Panc1 (cell line): ENCODE data around the gene GALNT18. TPM values are rescaled to one million over a fixed set of nuclear protein-coding genes. Genes with fewer than 3 reads are reported as not detected.

ENCODE experiments used
- ATAC-seq: fragments of 200-7000 bp; cut with Tn5 transposase; 2 replicates; pipeline ENCODE4 v1.9.1; 2020; ENCODE audit warnings: mild to moderate bottlenecking, moderate library complexity
- BruUV-seq: library from RNA; stranded (reverse); fragments of 400-500 nt; replicated peaks from 2 replicates; lab custom pipeline; 2021; lab: Mats Ljungman, UMichigan
- CTCF ChIA-PET: fragments of 300-600 bp; sonication (Branson Sonifier 250); formaldehyde crosslinking; loops from one replicate; lab custom pipeline; 2022; ENCODE audit warnings: antibody characterized with exemption; lab: Charles Lee
- POLR2A ChIA-PET: fragments of 300-600 bp; sonication (Branson Sonifier 250); formaldehyde crosslinking; loops from one replicate; lab custom pipeline; 2022; ENCODE audit warnings: antibody characterized with exemption; lab: Charles Lee
- DNase-seq: peaks from one replicate; pipeline ENCODE4 v3.0.0-alpha.2; 2010; ENCODE audit warnings: low read depth, low spot score
- H3K27ac ChIP-seq: 2 replicates; pipeline ENCODE4 v1.5.1; 2011; ENCODE audit warnings: mild to moderate bottlenecking, low read length, inconsistent platforms
- H3K27me3 ChIP-seq: fragments of 200-500 bp; sonication (Bioruptor generic); 2 replicates; pipeline ENCODE4 v1.6.0; 2014; ENCODE audit warnings: low read length, inconsistent platforms; ENCODE audit not compliant: control insufficient read depth, insufficient read depth
- H3K36me3 ChIP-seq: fragments of 200-500 bp; sonication (Bioruptor generic); 2 replicates; pipeline ENCODE4 v1.5.1; 2014; ENCODE audit warnings: inconsistent platforms, mild to moderate bottlenecking, low read length, moderate library complexity; ENCODE audit not compliant: control insufficient read depth, insufficient read depth
- H3K4me1 ChIP-seq: 2 replicates; pipeline ENCODE4 v1.5.1; 2011; ENCODE audit warnings: inconsistent platforms, mild to moderate bottlenecking, low read length, moderate library complexity; ENCODE audit not compliant: control insufficient read depth, insufficient read depth
- H3K4me3 ChIP-seq, 2 experiments: 2 replicates each; pipeline ENCODE4 v1.5.1; 2011 to 2012; ENCODE audit warnings: low read depth in 2 of 2, low read length in 2 of 2, mild to moderate bottlenecking in 2 of 2, inconsistent platforms in 1 of 2, moderate library complexity in 1 of 2
- H3K9me3 ChIP-seq: fragments of 200-500 bp; sonication (Bioruptor generic); 2 replicates; pipeline ENCODE4 v1.5.1; 2014; ENCODE audit warnings: low read depth, mild to moderate bottlenecking, inconsistent platforms, low read length, moderate library complexity; ENCODE audit not compliant: control insufficient read depth, insufficient read depth
- POLR2AphosphoS5 ChIP-seq: IDR thresholded peaks from 2 replicates; pipeline ENCODE4 v1.6.1; 2012; ENCODE audit warnings: mild to moderate bottlenecking, low read depth, low read length, moderate library complexity
- SIN3A ChIP-seq: IDR thresholded peaks from 2 replicates; pipeline ENCODE4 v1.6.1; 2012; ENCODE audit warnings: low read depth, mild to moderate bottlenecking, low read length, moderate library complexity, borderline replicate concordance; ENCODE audit not compliant: insufficient read depth
- TCF7L2 ChIP-seq: IDR thresholded peaks from 2 replicates; pipeline ENCODE4 v1.6.1; 2011; ENCODE audit warnings: mild to moderate bottlenecking, low read depth, low read length, inconsistent platforms
- in situ Hi-C: cut with HindIII; loops from 2 replicates; pipeline ENCODE4 v1.10.0; 2016; ENCODE audit warnings: low sequenced_read_pairs, low pct_unique_long_range_greater_than_20kb
- intact Hi-C: fragments of 100-400 bp; cut with micrococcal nuclease; formaldehyde crosslinking; loops from one replicate; pipeline ENCODE4 v1.10.0; 2022; ENCODE audit not compliant: unreplicated experiment
- total RNA-seq: library from RNA; stranded (reverse); gene quantifications from one replicate; pipeline ENCODE4 v1.2.1, GENCODE V29; 2021; ENCODE audit not compliant: unreplicated experiment
- TF ChIP-seq, protein P1 (sequence below), 2 experiments: IDR thresholded peaks; 2 replicates each; pipeline ENCODE4 v1.6.1; 2011 to 2012; ENCODE audit warnings: low read depth in 2 of 2, control low read depth in 1 of 2, low read length in 1 of 2, mild to moderate bottlenecking in 1 of 2, moderate library complexity in 1 of 2; ENCODE audit not compliant: insufficient read depth in 1 of 2
- TF ChIP-seq, protein P2 (sequence below): fragments of 450-650 bp; IDR thresholded peaks from 2 replicates; pipeline ENCODE4 v1.5.1; 2017; ENCODE audit warnings: mild to moderate bottlenecking

GALNT18 gene
- total RNA-seq, 1 experiment from 2014 or later, result 8.6 TPM

- DNase-seq, result no peak
- no peaks in the 10 kb centered on the region for H3K36me3 ChIP-seq
- no TSS peak for BruUV-seq
- CTCF ChIA-PET, result no interaction called here
- no peak overlapping the region for H3K27ac ChIP-seq
- H3K4me3 ChIP-seq, result no peak overlapping the region
- no peaks in the 10 kb centered on the region for H3K9me3 ChIP-seq
- POLR2A ChIA-PET, result no interaction called here
- TF ChIP-seq SIN3A (no peak), TCF7L2 (no peak), POLR2AphosphoS5 (no peak)
- TF ChIP-seq, protein P1, sequence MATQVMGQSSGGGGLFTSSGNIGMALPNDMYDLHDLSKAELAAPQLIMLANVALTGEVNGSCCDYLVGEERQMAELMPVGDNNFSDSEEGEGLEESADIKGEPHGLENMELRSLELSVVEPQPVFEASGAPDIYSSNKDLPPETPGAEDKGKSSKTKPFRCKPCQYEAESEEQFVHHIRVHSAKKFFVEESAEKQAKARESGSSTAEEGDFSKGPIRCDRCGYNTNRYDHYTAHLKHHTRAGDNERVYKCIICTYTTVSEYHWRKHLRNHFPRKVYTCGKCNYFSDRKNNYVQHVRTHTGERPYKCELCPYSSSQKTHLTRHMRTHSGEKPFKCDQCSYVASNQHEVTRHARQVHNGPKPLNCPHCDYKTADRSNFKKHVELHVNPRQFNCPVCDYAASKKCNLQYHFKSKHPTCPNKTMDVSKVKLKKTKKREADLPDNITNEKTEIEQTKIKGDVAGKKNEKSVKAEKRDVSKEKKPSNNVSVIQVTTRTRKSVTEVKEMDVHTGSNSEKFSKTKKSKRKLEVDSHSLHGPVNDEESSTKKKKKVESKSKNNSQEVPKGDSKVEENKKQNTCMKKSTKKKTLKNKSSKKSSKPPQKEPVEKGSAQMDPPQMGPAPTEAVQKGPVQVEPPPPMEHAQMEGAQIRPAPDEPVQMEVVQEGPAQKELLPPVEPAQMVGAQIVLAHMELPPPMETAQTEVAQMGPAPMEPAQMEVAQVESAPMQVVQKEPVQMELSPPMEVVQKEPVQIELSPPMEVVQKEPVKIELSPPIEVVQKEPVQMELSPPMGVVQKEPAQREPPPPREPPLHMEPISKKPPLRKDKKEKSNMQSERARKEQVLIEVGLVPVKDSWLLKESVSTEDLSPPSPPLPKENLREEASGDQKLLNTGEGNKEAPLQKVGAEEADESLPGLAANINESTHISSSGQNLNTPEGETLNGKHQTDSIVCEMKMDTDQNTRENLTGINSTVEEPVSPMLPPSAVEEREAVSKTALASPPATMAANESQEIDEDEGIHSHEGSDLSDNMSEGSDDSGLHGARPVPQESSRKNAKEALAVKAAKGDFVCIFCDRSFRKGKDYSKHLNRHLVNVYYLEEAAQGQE (IDR thresholded peaks at IDR 0.05; ENCODE audit: insufficient read depth in 1 of 2, low read depth in 2 of 2, low read length in 1 of 2), result no peak
- TF ChIP-seq, protein P2, sequence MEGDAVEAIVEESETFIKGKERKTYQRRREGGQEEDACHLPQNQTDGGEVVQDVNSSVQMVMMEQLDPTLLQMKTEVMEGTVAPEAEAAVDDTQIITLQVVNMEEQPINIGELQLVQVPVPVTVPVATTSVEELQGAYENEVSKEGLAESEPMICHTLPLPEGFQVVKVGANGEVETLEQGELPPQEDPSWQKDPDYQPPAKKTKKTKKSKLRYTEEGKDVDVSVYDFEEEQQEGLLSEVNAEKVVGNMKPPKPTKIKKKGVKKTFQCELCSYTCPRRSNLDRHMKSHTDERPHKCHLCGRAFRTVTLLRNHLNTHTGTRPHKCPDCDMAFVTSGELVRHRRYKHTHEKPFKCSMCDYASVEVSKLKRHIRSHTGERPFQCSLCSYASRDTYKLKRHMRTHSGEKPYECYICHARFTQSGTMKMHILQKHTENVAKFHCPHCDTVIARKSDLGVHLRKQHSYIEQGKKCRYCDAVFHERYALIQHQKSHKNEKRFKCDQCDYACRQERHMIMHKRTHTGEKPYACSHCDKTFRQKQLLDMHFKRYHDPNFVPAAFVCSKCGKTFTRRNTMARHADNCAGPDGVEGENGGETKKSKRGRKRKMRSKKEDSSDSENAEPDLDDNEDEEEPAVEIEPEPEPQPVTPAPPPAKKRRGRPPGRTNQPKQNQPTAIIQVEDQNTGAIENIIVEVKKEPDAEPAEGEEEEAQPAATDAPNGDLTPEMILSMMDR, result no peak
- no peaks in the 10 kb centered on the region for H3K27me3 ChIP-seq
- peak; percentile 19; the same call in 1 of the 2 replicates for ATAC-seq
- no peaks in the 10 kb centered on the region for H3K4me1 ChIP-seq
- in situ Hi-C loops (no loop called here), intact Hi-C loops (no loop called here)
Observed at GRCh38 chr11:11531131-11531908, 90.5 kb downstream of the GALNT18 start.

DNA sequence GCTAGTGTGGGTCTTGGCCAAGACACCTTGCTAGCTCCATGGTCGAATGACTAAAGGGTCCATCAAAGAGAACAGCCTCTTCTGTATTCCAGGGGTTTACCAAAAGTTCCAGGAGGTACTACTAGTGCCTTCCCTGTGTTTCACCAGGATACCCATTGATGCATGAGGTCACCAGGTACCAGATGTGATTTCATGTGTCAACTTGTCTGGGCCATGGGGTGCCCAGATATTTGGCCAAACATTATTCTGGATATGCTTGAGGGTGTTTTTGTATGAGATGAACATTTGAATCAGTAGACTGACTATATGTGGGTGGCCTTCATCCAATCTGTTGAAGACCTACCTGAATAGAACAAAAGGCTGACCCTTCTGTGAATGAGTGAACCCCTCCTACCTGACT, 92.8 kb downstream of the GALNT18 start:
- no peaks in the 10 kb centered on the region for H3K9me3 ChIP-seq
- ChIA-PET CTCF (no interaction called here), POLR2A (no interaction called here)
- no TSS peak for BruUV-seq
- no peak for ATAC-seq
- intact Hi-C loops (no loop called here), in situ Hi-C loops (no loop called here)
- no peak for DNase-seq
- H3K27ac ChIP-seq, result no peak overlapping the region
- H3K4me1 ChIP-seq, result no peaks in the 10 kb centered on the region
- no peaks in the 10 kb centered on the region for H3K27me3 ChIP-seq
- H3K36me3 ChIP-seq, result no peaks in the 10 kb centered on the region
- H3K4me3 ChIP-seq, result no peak overlapping the region
- no peak for TF ChIP-seq SIN3A
- TF ChIP-seq POLR2AphosphoS5, result no peak
- TF ChIP-seq, protein P1 (IDR thresholded peaks at IDR 0.05; ENCODE audit: insufficient read depth in 1 of 2, low read depth in 2 of 2, low read length in 1 of 2), result no peak
- no peak for TF ChIP-seq TCF7L2
- TF ChIP-seq, protein P2, result no peak
